HepG2 (cell line): ENCODE results near the gene ZBTB17.

ENCODE experiments used
- ESRRA ChIP-seq: sonication (generic); formaldehyde crosslinking; IDR thresholded peaks from 2 replicates; pipeline ENCODE4 v1.5.1; 2020; ENCODE audit warnings: mild to moderate bottlenecking, low read depth, missing genetic modification reagents
- GABPA ChIP-seq, 2 experiments: IDR thresholded peaks; 2 replicates each; pipeline ENCODE4 v1.6.1; 2011 to 2016; ENCODE audit warnings: low read depth in 2 of 2, low read length in 1 of 2, missing biosample characterization in 1 of 2, missing genetic modification characterization in 1 of 2
- JUND ChIP-seq: sonication (generic); formaldehyde crosslinking; IDR thresholded peaks from 2 replicates; pipeline ENCODE4 v1.8.0; 2022; ENCODE audit warnings: mild to moderate bottlenecking, missing genetic modification reagents
- POLR2A ChIP-seq, 2 experiments: IDR thresholded peaks; 2 replicates each; pipeline ENCODE4 v1.6.1; 2011; ENCODE audit warnings: low read depth in 2 of 2, low read length in 2 of 2, mild to moderate bottlenecking in 1 of 2, moderate library complexity in 1 of 2; ENCODE audit not compliant: insufficient read depth in 1 of 2
- STAG1 ChIP-seq: sonication (generic); formaldehyde crosslinking; IDR thresholded peaks from 2 replicates; pipeline ENCODE4 v1.4.0; 2020; ENCODE audit warnings: missing genetic modification reagents
- TCF7L2 ChIP-seq: IDR thresholded peaks from 2 replicates; pipeline ENCODE4 v1.6.1; 2011; ENCODE audit warnings: mild to moderate bottlenecking, low read depth, low read length, moderate library complexity
- ZNF329 ChIP-seq: sonication (generic); formaldehyde crosslinking; IDR thresholded peaks from 2 replicates; pipeline ENCODE4 v1.9.0; 2021; ENCODE audit warnings: low read depth, mild to moderate bottlenecking, missing genetic modification reagents
- TF ChIP-seq, protein P1 (sequence below): sonication (generic); formaldehyde crosslinking; IDR thresholded peaks from 2 replicates; pipeline ENCODE4 v1.5.1; 2020; ENCODE audit warnings: mild to moderate bottlenecking, missing genetic modification reagents
- TF ChIP-seq, protein P2 (sequence below): sonication (generic); formaldehyde crosslinking; IDR thresholded peaks from 2 replicates; pipeline ENCODE4 v1.5.0; 2020; ENCODE audit warnings: mild to moderate bottlenecking, missing genetic modification reagents, moderate library complexity
- TF ChIP-seq, protein P3 (sequence below): fragments of 450-650 bp; IDR thresholded peaks from 2 replicates; pipeline ENCODE4 v1.6.1; 2016
- TF ChIP-seq, protein P4 (sequence below): sonication (generic); formaldehyde crosslinking; IDR thresholded peaks from 2 replicates; pipeline ENCODE4 v1.5.0; 2020; ENCODE audit warnings: missing genetic modification reagents, mild to moderate bottlenecking, borderline replicate concordance

DNA sequence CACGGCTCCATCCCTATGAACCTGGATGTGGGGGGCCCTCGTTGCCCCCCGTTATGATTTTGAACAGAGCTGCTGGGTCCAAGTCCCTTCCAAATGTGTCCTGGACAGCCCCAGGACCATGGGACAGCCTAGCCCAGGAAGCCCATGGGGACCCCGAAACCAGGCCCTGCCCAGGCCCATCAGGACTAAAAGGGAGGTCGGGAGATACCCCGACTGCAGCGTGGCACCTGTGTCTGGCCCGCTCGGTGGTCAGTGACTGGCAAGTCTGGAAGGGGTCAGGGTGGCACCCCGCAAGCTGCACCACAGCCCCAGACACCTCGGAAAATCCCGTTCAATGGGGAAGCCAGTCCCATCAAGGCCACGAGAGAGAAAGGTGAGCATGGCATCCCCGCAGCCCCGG is 17.8 kb upstream of the ZBTB17 start:
- TF ChIP-seq JUND (CRISPR knock-in tag) (no peak), ZNF329 (CRISPR knock-in tag) (no peak), TCF7L2 (no peak), ESRRA (CRISPR knock-in tag) (no peak), STAG1 (CRISPR knock-in tag) (no peak), POLR2A (IDR thresholded peaks at IDR 0.05; ENCODE audit: insufficient read depth in 1 of 2, low read depth in 2 of 2, low read length in 2 of 2) (no peak), GABPA (IDR thresholded peaks at IDR 0.05; ENCODE audit: low read depth, low read length) (no peak), GABPA (CRISPR knock-in tag; IDR thresholded peaks at IDR 0.05; ENCODE audit: low read depth) (no peak)
- TF ChIP-seq, protein P1, sequence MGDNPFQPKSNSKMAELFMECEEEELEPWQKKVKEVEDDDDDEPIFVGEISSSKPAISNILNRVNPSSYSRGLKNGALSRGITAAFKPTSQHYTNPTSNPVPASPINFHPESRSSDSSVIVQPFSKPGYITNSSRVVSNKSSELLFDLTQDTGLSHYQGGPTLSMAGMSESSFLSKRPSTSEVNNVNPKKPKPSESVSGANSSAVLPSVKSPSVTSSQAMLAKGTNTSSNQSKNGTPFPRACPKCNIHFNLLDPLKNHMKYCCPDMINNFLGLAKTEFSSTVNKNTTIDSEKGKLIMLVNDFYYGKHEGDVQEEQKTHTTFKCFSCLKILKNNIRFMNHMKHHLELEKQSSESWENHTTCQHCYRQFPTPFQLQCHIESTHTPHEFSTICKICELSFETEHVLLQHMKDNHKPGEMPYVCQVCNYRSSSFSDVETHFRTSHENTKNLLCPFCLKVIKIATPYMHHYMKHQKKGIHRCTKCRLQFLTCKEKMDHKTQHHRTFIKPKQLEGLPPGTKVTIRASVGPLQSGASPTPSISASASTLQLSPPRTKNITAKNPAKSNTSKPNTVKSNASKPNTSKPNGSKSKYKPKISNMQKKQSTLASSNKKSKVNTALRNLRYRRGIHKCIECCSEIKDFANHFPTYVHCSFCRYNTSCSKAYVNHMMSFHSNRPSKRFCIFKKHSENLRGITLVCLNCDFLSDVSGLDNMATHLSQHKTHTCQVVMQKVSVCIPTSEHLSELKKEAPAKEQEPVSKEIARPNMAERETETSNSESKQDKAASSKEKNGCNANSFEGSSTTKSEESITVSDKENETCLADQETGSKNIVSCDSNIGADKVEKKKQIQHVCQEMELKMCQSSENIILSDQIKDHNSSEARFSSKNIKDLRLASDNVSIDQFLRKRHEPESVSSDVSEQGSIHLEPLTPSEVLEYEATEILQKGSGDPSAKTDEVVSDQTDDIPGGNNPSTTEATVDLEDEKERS (CRISPR knock-in tag) = no peak
- TF ChIP-seq, protein P2, sequence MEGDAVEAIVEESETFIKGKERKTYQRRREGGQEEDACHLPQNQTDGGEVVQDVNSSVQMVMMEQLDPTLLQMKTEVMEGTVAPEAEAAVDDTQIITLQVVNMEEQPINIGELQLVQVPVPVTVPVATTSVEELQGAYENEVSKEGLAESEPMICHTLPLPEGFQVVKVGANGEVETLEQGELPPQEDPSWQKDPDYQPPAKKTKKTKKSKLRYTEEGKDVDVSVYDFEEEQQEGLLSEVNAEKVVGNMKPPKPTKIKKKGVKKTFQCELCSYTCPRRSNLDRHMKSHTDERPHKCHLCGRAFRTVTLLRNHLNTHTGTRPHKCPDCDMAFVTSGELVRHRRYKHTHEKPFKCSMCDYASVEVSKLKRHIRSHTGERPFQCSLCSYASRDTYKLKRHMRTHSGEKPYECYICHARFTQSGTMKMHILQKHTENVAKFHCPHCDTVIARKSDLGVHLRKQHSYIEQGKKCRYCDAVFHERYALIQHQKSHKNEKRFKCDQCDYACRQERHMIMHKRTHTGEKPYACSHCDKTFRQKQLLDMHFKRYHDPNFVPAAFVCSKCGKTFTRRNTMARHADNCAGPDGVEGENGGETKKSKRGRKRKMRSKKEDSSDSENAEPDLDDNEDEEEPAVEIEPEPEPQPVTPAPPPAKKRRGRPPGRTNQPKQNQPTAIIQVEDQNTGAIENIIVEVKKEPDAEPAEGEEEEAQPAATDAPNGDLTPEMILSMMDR (CRISPR knock-in tag) = no peak
- TF ChIP-seq, protein P3, sequence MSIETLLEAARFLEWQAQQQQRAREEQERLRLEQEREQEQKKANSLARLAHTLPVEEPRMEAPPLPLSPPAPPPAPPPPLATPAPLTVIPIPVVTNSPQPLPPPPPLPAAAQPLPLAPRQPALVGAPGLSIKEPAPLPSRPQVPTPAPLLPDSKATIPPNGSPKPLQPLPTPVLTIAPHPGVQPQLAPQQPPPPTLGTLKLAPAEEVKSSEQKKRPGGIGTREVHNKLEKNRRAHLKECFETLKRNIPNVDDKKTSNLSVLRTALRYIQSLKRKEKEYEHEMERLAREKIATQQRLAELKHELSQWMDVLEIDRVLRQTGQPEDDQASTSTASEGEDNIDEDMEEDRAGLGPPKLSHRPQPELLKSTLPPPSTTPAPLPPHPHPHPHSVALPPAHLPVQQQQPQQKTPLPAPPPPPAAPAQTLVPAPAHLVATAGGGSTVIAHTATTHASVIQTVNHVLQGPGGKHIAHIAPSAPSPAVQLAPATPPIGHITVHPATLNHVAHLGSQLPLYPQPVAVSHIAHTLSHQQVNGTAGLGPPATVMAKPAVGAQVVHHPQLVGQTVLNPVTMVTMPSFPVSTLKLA = no peak
- TF ChIP-seq, protein P4, sequence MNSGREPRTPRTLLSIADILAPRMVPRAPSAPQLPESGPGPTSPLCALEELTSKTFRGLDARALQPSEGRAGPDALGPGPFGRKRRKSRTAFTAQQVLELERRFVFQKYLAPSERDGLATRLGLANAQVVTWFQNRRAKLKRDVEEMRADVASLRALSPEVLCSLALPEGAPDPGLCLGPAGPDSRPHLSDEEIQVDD (CRISPR knock-in tag) = no peak
